ENCODE measurements around the gene IL1RAPL1.

Gene IL1RAPL1

DNA sequence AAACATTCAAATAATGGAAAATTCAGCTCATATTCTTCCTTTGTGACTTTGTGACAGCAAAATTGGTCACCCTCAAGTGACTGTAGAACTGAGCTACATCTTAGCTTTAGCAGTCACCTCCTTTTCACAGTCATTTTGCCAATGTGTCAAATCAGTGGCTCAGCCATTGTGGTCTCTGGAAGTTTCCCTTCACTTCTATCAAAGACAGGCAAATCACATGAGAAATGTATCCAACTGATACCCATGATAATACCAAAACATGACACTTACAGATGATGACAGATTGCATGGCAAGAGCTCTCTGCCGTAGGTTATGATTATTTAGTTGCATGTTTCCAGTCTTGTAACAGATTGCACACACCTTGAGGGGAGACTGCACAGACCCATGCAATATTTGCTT lies 1078.3 kb downstream of the IL1RAPL1 start:
- no peak for DNase-seq

DNA sequence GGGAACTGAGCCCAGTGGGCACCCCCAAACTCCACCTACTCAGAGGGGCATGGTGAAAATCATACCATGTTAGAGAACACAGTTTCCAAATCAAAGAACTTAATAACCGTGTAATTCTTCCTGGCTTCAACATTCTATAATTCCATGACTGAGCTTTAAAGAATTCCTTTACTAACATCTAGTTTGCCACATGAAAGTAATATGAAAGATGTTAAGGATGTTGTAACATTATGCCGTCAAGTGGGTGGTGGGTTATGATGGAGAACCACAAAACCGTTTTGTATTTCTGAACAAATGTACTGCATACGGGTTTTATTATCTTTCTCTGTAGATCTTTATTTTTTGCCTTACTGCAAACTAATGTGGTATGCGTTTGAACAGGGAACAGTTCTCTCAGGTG lies 1079.1 kb downstream of the IL1RAPL1 start:
- no peak for DNase-seq

DNA sequence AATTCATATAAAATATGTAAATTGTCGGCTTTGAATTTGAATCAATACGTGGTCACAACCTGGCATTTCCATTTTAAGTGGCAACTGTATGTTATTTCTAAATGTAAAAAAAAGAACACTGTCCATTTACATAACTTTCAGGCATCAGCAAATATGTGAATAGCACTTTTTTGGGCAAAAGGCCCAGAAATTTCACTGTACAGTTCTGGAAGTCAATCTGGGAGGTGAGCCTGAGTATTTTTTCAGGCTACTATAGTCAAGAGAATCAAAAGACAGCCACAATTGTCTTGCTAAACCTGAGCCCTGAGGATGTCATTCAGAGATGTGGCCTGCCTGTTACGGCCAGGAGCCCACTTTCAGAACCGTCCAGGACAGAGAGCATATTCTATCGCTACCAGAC lies 1084.2 kb downstream of the IL1RAPL1 start:
- no peak for DNase-seq

DNA sequence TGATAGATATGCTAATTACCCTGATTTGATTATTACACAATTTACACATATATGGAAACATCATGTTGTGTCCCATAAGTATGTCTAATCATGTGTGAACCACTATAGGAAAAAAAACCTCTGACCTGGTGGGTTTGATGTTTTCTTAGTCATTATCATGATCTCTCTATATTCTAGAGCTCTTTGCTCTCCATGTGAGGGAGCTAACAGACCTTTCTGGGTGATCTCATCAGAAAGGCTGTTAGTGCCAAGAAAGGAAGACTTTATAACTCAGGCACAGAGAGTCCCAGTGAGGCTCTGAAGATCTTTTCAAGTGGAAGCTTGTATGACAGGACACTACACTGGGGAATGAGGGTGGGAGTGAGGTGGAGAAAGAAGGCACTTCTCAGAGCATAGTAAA lies 1100.4 kb downstream of the IL1RAPL1 start:
- no peak for DNase-seq

DNA sequence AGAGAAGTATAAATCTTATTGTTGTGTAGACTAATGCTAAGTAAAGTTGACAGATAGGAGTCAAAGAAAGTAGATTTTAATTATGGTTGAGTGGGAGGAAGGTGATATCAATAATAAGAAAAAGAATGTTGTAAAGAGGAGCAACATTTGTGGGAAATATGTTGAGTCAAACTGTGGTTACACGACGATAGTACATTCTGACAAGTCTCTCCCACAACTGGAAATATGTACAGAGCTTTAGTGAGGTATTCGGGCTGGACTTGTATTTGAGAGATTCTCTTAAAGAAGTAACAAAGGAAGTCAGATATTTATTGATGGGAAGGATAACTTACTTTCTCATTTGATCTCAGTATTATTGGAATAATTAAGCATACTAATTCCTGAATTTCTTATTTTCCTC lies 1102.8 kb downstream of the IL1RAPL1 start:
- no peak for DNase-seq

DNA sequence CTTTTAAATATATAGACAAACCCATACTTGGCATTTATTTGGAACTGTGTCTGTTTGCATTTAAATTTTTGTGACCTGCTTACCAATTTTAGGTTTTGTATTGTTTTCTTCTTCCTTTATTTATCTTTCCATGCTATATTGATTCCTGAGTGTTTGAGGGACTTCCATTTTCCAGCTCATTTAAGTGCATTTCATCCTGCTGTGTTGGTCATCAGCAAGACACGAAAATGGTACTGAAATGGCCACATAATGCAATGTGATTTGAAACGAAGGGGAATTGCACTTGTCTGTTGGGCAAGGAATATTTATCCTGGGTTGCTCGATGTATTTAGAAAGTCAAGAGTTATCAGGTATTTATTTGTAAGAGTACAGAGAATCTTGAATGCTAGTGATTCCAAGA lies 1103.8 kb downstream of the IL1RAPL1 start:
- no peak for DNase-seq

DNA sequence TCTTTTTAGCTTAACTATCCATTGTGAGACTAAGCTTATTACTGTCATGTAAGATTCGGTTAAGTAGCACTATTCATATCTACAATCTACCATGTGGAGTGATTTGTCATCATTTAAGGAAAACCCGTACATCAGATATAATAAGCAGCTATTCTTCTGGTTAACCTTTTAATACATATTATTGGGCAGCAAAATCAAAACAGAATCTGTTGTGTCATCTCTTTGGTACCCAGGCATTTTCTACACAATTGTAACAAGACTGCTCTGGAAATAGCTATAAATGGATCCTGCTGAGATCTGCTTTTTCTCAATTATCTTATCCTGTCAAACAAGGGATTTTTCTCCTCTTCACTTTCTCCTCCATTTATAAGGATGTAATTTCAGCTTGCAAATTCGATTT lies 1106.7 kb downstream of the IL1RAPL1 start:
- no peak for DNase-seq

DNA sequence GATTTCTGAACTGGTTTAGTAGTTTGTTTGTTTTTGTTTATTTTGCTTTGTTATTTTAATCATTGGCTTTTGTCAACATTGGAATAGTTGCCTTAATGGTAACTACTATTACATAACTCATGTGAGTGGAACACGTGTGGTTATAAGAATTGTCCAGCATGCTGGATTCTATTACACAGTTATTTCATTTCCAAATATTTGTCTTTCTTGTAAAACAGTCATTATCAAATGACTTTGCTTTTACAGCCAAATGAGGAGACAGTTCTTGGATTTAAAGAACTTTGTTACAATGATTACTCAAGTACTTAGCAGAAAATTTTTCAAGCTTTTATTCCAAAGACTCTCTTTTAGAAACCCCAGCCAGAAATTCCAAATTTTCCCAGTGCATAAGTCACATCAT lies 1112.0 kb downstream of the IL1RAPL1 start:
- DNase-seq, result no peak

DNA sequence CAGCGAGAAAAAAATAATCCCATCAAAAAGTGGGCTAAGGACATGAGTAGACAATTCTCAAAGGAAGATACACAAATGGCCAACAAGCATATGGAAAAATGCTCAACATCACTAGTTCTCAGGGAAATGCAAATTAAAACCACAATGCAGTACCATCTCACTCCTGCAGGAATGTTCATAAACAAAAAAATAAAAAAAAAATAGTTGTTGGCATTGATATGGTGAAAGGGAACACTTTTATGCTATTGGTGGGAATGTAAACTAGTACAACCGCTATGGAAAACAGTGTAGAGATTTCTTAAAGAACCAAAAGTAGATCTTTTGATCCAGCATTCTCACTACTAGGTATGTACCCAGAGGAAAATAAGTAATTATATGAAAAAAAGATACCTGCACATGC lies 1119.8 kb downstream of the IL1RAPL1 start:
- no peak for DNase-seq

DNA sequence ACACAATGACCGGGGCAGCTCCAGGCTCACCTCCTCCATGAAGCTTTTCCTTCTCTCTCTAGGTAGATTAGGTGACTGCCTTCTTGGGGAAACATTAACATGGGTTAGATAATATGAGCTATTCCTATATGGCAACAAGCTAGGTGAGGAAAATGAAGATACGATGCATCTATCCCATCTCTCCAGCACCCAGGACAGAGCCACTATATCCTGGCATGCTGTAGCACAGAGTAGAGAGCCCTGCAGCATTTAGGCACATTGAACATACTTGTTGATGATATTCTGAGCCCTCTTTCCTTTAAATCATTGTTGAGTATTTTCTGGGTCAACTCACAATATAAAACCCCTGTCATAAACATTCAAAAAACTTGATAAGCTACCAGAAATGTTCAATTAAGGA lies 1133.9 kb downstream of the IL1RAPL1 start:
- DNase-seq, result no peak

DNA sequence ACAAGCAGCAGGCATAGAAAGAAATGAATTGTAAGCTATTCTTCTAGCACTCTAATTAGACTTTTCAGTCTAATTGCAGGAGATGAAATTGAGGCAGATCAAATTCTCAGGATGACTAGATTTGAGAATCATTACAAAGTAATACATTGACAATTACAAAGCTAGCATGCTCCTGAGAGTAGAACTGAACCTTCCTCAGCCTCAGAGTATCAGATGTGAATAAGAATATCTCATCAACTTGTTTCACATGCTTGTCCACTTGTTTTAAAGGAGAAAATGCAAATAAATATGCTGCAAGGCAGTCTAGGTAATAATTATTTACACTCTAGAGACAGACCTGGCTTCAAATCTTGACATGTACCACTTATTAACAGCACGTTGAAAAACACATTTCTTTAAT lies 1137.1 kb downstream of the IL1RAPL1 start:
- no peak for DNase-seq

DNA sequence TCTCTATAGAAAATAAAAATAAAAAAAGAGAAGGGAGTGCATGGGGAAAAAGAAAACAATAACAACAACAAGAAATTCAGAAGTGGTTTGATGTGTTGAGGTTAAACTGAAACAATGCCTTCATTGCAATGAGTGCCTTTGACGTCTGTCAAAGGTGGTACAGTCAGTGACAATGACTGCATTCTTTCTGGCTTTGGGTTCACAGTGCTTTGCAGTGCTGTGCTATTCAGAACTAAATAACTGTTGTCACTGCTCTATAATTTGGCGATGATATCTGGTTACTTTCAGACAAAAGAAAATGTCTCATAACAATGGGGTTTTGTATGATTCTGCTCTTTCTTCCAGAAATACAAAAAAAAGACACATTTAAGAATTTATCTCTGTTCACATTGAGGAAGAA lies 1139.6 kb downstream of the IL1RAPL1 start:
- no peak for DNase-seq

DNA sequence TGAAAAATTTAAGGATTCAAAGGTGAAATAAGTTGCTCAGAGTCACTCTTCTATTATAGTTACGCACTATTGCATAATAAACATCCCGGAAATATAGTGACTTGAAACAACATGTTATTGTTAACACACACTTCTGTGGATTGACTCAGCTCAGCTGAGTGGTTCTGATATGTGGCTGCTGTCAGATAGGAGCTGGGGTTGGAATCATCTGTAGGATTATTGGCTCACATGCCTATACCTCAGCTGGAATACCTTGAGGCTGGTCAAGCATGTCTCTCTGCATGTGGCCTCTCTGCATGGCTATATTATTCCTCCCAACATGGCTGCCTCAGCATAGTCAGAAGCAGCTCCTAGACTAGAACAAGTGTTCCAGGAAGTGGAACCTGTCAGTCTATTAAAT lies 1141.4 kb downstream of the IL1RAPL1 start:
- DNase-seq, result no peak

DNA sequence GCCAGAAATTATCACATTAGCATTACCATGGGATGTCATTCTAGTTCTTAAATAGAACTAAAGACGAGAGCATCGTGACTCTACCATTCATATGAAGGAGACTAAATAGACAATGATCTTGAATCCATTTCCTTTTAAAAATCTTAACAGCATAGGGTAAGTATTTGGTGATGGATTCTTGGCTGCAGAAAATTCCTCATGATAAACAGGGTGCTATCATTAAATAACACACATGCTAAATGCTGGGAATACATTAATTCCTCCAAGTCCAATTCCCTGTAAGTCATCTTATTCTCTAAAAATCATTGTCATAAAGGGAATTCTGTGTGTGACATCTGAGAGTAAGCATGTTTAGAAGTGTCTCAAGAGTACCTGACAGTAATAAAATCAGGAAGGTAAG lies 1157.7 kb downstream of the IL1RAPL1 start:
- DNase-seq, result no peak

DNA sequence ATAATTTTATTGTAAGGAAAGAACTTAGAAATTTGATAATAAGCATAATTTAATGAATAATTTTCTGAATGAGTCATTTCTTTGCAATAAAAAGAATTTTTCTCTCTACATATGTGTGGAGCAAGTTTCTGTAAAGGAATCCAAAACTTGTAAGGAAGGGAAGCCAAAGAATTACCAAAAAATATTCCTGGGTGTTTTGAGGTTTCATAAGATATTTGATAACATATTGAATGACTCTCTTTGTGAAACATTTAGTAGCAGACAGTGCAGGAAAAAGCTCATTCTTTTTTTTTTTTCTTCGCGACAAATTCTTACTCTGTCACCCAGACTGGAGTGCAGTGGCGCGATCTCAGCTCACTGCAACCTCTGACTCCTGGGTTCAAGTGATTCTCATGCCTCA lies 1159.1 kb downstream of the IL1RAPL1 start:
- DNase-seq, result no peak

DNA sequence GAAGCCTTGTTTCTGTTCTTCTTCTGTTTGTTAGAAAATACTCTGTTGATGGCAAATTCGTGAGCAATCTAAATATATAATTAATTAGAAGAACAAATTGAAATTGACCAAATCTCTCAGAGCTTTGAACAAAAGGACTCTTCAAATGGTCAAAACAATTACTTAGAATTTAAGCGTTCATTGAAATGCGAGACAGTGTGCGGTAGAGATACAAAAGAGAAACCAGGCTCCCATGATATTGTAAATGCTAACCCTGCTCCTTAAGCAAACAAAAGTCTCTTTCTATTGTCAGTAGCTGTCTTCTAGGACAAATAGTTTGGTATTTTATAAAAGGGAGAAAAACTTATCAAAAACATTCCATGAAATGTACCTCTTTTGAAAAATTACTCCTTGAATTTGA lies 1174.8 kb downstream of the IL1RAPL1 start:
- DNase-seq, result no peak

DNA sequence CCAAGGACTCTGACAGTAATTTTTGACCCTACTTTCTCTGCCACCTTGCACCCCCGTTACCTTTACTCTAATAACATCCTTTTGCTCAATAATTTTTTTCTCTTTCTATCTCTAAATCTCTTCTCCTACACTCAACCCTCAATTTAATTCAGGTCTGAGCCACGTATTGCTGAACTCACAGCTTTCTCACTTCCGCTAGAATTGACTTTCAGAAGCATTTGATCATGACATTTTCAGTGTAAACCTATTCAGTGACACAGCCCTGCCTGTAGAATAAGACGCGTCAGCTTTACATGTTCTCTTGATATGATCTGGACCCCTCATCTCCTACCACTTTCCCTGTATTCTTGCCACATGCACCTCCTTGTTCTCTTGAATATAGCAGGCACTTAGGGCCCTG lies 1188.6 kb downstream of the IL1RAPL1 start:
- no peak for DNase-seq

DNA sequence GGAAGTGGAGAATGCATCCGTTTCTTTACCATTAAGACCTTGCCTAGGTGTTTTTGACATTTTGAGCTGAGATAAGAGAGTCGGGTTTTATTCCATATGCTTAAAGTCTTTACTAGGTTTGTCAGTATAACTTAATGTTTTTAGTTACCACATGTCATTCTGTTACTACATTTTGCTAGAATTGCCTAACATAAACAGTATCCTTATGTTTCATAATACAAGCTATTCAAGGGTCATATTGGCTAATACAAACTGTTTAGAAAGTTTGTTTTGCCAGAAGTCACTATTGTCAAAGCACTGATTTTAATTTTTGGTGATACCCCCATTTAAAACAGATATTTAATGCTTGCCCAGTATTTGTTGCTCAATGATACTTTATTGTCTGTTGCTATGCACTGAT lies 1200.4 kb downstream of the IL1RAPL1 start:
- DNase-seq, result no peak

DNA sequence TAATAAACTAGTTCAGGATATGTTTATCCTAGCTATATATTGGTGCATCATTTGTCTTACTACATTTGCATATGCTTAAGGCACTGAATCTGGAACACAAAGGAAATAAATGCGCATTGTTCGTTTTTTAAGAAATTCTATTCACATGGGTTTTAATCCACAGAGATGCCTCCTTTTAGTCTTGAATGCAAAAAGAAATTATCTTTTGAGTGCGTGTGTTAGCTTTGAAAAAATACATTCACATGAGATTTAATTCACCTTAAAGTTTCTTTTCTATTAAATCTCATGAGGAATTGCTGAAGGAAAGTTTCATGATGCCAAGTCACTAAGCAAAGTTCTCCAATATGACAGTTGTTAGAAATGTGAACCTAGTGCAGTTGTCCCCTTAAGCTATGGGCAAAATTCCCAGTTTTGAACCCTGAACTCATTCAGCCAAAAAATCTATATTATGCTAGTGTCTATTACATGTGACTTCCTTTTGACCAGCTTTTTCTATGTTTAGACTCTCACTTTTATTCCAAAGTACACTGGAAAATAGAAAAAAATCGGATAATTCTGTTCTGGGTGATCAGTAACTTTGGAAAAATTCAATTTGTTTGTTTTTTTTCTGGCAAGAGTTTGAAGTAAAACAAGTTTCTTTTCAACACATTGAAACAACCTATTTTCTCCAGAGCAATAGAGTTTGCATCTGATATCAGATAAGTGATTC lies 1201.9 kb downstream of the IL1RAPL1 start:
- no peak for DNase-seq

DNA sequence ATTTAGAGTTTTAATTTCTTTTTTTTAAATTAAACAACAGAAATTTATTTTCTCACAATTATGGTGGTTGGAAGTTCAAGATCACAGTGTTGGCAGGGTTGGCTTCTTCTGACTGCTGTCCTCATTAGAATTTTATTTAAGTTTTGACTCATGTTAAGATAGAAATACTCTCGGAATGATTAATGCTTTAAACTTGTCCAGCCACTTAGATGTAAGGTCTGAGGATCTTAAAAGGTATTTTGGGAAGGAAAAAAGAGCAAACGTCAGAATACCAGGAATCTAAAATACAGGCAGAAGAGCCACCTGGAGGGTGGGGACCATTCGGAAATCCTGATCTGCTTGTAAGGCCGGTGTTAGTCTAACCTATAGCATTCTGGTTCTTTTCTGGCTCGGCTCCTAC lies 1205.1 kb downstream of the IL1RAPL1 start:
- no peak for DNase-seq

DNA sequence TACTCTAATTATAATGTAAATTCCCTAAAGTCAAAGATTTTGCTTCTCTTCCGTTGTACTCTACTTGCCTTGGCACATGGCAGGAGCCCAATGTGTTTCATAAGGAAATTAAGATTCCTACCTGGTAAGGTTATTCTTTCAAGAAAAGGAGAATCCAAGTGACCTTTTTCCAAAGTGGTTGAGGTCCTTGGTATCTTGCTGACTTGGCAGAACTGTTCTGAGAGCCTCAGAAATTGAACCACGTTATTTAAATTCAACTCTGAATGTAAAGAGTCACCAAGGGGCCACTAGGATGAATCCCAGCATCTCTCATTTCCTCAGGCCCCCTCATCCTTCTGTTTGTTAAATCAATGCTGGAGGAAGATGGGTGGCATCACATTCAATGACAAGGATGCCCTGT lies 1209.9 kb downstream of the IL1RAPL1 start:
- DNase-seq, result no peak

DNA sequence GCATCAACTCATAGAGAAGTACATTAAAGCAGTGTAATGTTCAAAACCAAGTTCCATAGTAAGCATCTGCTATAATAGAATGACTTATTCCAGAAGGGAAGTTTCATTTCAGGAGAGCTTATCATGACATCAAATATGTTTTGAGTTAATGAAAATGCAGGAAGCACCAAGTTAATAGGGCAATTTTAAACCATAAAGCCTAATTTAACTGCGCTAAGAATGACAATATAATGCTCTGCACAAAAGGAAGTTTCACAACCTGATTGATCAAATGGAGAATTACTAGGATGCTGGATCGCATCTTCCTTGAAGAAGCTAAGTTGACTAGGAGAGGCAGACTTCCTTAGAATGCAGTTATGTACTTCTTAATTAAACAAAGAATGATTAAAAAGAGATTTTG lies 1211.2 kb downstream of the IL1RAPL1 start:
- no peak for DNase-seq

DNA sequence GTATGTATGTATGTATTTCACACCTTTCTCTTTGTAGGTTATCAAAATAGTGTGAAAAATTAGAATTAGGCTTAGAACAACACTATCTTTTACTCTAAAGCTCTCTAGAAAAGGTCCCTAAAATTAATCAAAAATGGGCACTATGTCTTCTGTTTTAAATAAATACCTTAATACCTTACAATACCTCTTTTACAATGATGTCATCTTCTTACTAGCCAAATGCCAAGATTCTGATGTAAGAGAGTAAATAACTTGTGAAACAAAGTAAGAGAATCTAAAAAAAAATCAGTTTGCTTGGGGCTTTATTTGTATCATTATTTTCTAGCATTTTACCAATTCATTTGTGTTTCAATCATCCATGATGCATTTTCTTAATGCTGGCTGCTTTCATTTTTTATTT lies 1225.9 kb downstream of the IL1RAPL1 start:
- no peak for DNase-seq

DNA sequence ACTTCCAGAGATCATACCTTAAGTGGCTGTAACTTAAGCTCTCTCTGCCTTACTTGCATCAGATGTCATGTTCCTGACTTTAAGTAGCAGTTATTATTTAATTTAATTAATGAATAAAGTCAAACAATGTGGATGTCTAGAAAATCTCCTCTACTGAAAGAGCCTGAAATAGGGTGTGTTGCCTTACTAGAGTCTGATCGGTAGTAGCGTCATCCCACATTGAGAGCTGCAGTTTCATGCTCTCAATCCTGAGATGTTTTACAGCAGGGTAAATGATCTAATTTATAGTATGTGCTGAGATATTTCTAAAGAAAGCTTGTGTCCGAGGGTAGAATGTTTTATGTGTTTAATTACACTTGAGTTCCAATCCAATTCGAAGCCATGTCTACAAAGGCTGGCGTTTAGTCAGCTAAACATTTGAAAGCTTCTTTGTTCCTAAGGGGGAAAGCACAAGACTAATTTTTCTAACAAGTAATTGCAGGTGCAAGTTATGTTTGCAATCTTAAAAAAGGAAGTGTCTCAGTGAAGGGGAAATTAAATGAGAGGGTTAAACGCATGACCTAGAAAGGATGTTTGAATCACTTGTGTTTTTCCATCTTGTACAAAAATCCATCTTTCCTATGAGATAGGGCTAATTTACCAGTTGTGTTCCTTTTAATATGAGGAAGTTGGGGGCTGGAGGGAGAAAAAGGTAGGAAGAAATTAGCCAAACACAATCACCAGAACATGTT lies 1237.1 kb downstream of the IL1RAPL1 start:
- DNase-seq, result no peak

DNA sequence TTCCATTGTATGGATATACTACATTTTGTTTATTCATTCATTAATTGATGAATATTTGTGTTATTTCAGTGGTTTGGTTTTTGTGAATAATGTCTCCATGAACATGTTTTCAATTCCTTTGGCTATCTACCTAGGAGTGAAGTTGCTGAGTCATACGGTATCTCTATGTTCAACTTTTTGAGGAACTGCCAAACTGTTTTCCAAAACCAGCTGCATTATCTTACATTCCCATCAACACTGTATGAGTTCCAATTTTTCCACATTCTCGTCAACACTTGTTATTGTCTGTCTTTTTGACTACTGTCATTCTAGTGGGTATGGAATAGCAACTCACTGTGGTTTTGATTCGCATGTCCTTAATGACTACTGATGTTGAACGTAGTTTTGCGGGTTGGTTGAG lies 1239.5 kb downstream of the IL1RAPL1 start:
- DNase-seq, result no peak
